GM23338 (cell line): ENCODE results near the gene TPRG1.

Source experiments
- CTCF ChIP-seq, 2 experiments: fragments of 200-600 bp in 1 of 2; sonication (generic) in 1 of 2; conservative IDR thresholded peaks; 2 replicates each; pipeline versions ENCODE4 v1.5.1 to v1.6.1; 2016 to 2017; ENCODE audit warnings: antibody characterized with exemption in 2 of 2, low read depth in 2 of 2, mild to moderate bottlenecking in 2 of 2, moderate library complexity in 1 of 2
- EZH2 ChIP-seq: fragments of 200-600 bp; sonication (generic); IDR thresholded peaks from one replicate; pipeline ENCODE4 v1.8.0; 2017; ENCODE audit warnings: antibody characterized with exemption, mild to moderate bottlenecking, low read depth; ENCODE audit not compliant: unreplicated experiment
- EZH2phosphoT487 ChIP-seq: fragments of 200-600 bp; sonication (generic); IDR thresholded peaks from one replicate; pipeline ENCODE4 v1.8.1; 2018; ENCODE audit warnings: antibody characterized with exemption; ENCODE audit not compliant: unreplicated experiment
- POLR2AphosphoS5 ChIP-seq: IDR thresholded peaks from 2 replicates; pipeline ENCODE4 v1.6.1; 2016; ENCODE audit warnings: antibody characterized with exemption, low read depth

GRCh38 chr3:189292667-189293484 is 121.1 kb downstream of the TPRG1 start:
- TF ChIP-seq EZH2 (no peak), CTCF (conservative IDR thresholded peaks at IDR 0.05; ENCODE audit: low read depth in 2 of 2) (no peak), EZH2phosphoT487 (no peak), POLR2AphosphoS5 (no peak)
